HPDE6-E6E7 (cell line): ENCODE results near the gene C1orf116.
A peak's percentile ranks its signal among the peaks of the same experiment; 100 is the strongest.

Source experiments
- DNase-seq: peaks from one replicate; pipeline ENCODE4 v3.0.0; 2011; ENCODE audit warnings: missing footprints; ENCODE audit errors: extremely low spot score

Gene C1orf116

GRCh38 chr1:207020065-207020708, 12.4 kb downstream of the C1orf116 start:
- DNase-seq: no peak

- DNase-seq: no peak
Measured at GRCh38 chr1:207019661-207020060, 12.9 kb downstream of the C1orf116 start.

GRCh38 chr1:207019161-207019560, 13.4 kb downstream of the C1orf116 start:
- no peak for DNase-seq

GRCh38 chr1:207018707-207019106, 13.8 kb downstream of the C1orf116 start:
- DNase-seq: no peak

- DNase-seq: no peak
Measured at GRCh38 chr1:207017615-207018559, 14.7 kb downstream of the C1orf116 start.

GRCh38 chr1:207015791-207016190, 16.8 kb downstream of the C1orf116 start:
- no peak for DNase-seq

GRCh38 chr1:207014728-207015127, 17.8 kb downstream of the C1orf116 start:
- DNase-seq: no peak

GRCh38 chr1:207013321-207014085, 19.1 kb downstream of the C1orf116 start:
- no peak for DNase-seq

GRCh38 chr1:207010726-207011125, 21.8 kb downstream of the C1orf116 start:
- DNase-seq: no peak

- DNase-seq: no peak
Measured at GRCh38 chr1:207009945-207010344, 22.6 kb downstream of the C1orf116 start.

- DNase-seq: no peak
Measured at GRCh38 chr1:207009182-207009850, 23.2 kb downstream of the C1orf116 start.

- DNase-seq: peak; percentile 73
Measured at GRCh38 chr1:207007352-207008033, 25.1 kb downstream of the C1orf116 start.

GRCh38 chr1:207006914-207007313, 25.6 kb downstream of the C1orf116 start:
- DNase-seq: no peak

GRCh38 chr1:207006083-207006482, 26.5 kb downstream of the C1orf116 start:
- no peak for DNase-seq

- DNase-seq: peak; percentile 54
Measured at GRCh38 chr1:207004931-207005830, 27.4 kb downstream of the C1orf116 start.

GRCh38 chr1:207003210-207003609, 29.3 kb downstream of the C1orf116 start:
- no peak for DNase-seq

- peak; percentile 64 for DNase-seq
Measured at GRCh38 chr1:207002724-207003146, 29.8 kb downstream of the C1orf116 start.

GRCh38 chr1:207001492-207002245, 30.9 kb downstream of the C1orf116 start:
- peak; percentile 73 for DNase-seq

GRCh38 chr1:207000651-207001291, 31.8 kb downstream of the C1orf116 start:
- no peak for DNase-seq
